Kidney (tissue), 14 donors: ENCODE measurements around the gene DGKI. TPM values are rescaled to one million over a fixed set of nuclear protein-coding genes. Genes with fewer than 3 reads are reported as not detected.

Experiments
- DNase-seq, 5 donors: peaks; one replicate each; pipeline ENCODE4 v3.0.0-alpha.2; 2013 to 2020
- FAIRE-seq: peaks from 2 replicates; lab custom pipeline; 2012; peaks lifted over from hg19 to GRCh38; lab: Jason Lieb, UNC
- H3K27ac ChIP-seq, 2 donors: one replicate each; pipeline ENCODE4 v1.7.0; 2013; ENCODE audit warnings: low read depth in 2 of 2, low read length in 2 of 2, inconsistent platforms in 1 of 2
- H3K27me3 ChIP-seq: one replicate; pipeline ENCODE4 v1.7.1; 2013; ENCODE audit warnings: low read length, inconsistent platforms; ENCODE audit not compliant: control insufficient read depth, insufficient read depth
- H3K36me3 ChIP-seq, 3 donors: one replicate each; pipeline versions ENCODE4 v1.7.0 to v1.7.1; 2013; ENCODE audit warnings: low read length in 3 of 3, control low read depth in 1 of 3, inconsistent platforms in 1 of 3; ENCODE audit not compliant: insufficient read depth in 3 of 3, control insufficient read depth in 2 of 3
- H3K4me1 ChIP-seq, 3 donors: one replicate each; pipeline versions ENCODE4 v1.7.0 to v1.7.1; 2013; ENCODE audit warnings: low read length in 3 of 3, inconsistent platforms in 1 of 3, low read depth in 1 of 3; ENCODE audit not compliant: control insufficient read depth in 2 of 3, insufficient read depth in 2 of 3
- H3K4me3 ChIP-seq, 3 donors: one replicate each; pipeline versions ENCODE4 v1.7.0 to v1.8.1; 2013; ENCODE audit warnings: low read length in 3 of 3, control low read depth in 1 of 3, inconsistent platforms in 1 of 3
- H3K9ac ChIP-seq, 3 donors: one replicate each; pipeline versions ENCODE4 v1.7.0 to v1.7.1; 2013; ENCODE audit warnings: low read length in 3 of 3, control low read depth in 1 of 3, inconsistent platforms in 1 of 3
- H3K9me3 ChIP-seq, 3 donors: one replicate each; pipeline versions ENCODE4 v1.7.0 to v1.7.1; 2013; ENCODE audit warnings: low read length in 3 of 3, control low read depth in 1 of 3, inconsistent platforms in 1 of 3; ENCODE audit not compliant: control insufficient read depth in 2 of 3, insufficient read depth in 1 of 3
- intact Hi-C: fragments of 100-400 bp; cut with DNase I; formaldehyde crosslinking; loops from one replicate; pipeline ENCODE4 v1.11.1; 2022
- polyA plus RNA-seq: library from polyadenylated mRNA; stranded (reverse); fragments of 350-450 nt; fragmentation: Illumina TruSeq; extraction: RNeasy Lipid Tissue Mini Kit (QIAGEN cat#74804); gene quantifications from one replicate; pipeline ENCODE4 v1.2.3, GENCODE V29; 2014; ENCODE audit warnings: low read depth, low replicate concordance; ENCODE audit not compliant: insufficient read depth
- total RNA-seq: library from RNA; stranded (reverse); fragmentation: NEBNext Ultra II Directional; extraction: Animal tissue kit (Norgen Biotek cat#: 25700); gene quantifications from one replicate; pipeline ENCODE4 v1.2.1, GENCODE V29; 2021
- TF ChIP-seq, protein P1 (sequence below): IDR thresholded peaks from 3 replicates; pipeline ENCODE4 v1.5.1; 2012; ENCODE audit warnings: mild to moderate bottlenecking, moderate library complexity, borderline replicate concordance; ENCODE audit not compliant: insufficient read depth; ENCODE audit errors: extremely low read depth
- donor health status: control.
- donor health status: control.
- donor health status: control.
- donor health status: control.
- donor health status: control.
- donor health status: DM: yes; HTN: yes; CAD: no.
- donor health status: Normal renal cell carcinoma (clear cell type).

DGKI gene
- total and polyA plus RNA-seq, 2 donors from 2014 or later, result 1.3 to 2.5 TPM

GRCh38 chr7:137850972-137851945 is 4.5 kb upstream of the DGKI start:
- Histone ChIP-seq H3K9ac (no peak overlapping the region), H3K27ac (no peak overlapping the region), H3K36me3 (no peaks in the 10 kb centered on the region), H3K4me3 (no peak overlapping the region), H3K27me3 (no peaks in the 10 kb centered on the region), H3K4me1 (peaks cover 0 to 3% (median 0%) of the 10 kb centered on the region in 3 donors), H3K9me3 (no peaks in the 10 kb centered on the region)
- no peak for FAIRE-seq
- intact Hi-C loops, result no loop called here
- TF ChIP-seq, protein P1, sequence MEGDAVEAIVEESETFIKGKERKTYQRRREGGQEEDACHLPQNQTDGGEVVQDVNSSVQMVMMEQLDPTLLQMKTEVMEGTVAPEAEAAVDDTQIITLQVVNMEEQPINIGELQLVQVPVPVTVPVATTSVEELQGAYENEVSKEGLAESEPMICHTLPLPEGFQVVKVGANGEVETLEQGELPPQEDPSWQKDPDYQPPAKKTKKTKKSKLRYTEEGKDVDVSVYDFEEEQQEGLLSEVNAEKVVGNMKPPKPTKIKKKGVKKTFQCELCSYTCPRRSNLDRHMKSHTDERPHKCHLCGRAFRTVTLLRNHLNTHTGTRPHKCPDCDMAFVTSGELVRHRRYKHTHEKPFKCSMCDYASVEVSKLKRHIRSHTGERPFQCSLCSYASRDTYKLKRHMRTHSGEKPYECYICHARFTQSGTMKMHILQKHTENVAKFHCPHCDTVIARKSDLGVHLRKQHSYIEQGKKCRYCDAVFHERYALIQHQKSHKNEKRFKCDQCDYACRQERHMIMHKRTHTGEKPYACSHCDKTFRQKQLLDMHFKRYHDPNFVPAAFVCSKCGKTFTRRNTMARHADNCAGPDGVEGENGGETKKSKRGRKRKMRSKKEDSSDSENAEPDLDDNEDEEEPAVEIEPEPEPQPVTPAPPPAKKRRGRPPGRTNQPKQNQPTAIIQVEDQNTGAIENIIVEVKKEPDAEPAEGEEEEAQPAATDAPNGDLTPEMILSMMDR, result no peak
- DNase-seq, result no peak

GRCh38 chr7:137850571-137850970 is 3.8 kb upstream of the DGKI start:
- Histone ChIP-seq H3K27me3 (peaks cover 3% of the 10 kb centered on the region), H3K4me1 (peaks cover 0 to 3% (median 0%) of the 10 kb centered on the region in 3 donors), H3K27ac (no peak overlapping the region), H3K36me3 (no peaks in the 10 kb centered on the region), H3K9me3 (no peaks in the 10 kb centered on the region), H3K4me3 (no peak overlapping the region), H3K9ac (no peak overlapping the region)
- intact Hi-C loops, result no loop called here
- no peak for FAIRE-seq
- no peak for DNase-seq
- TF ChIP-seq, protein P1, result no peak

DNA sequence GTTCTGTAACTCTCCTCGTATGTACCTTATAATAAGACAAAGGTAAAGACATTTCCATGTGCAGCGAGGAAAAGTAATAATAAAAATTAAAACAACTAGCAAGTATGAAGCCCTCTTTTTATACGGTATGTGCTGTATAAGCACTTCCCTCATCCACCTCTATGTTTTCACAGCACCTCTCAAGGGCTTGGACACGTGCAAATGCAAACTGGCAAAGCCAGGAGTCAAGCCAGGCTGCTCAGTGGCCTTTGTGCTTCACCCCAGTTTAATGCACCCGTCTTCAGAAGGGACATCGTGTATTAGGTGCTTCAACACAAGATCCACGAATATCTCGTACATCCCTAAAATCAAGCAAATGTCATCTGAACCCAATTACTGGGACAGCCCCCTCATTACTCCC is 1.3 kb upstream of the DGKI start:
- no peak overlapping the region for H3K4me3 ChIP-seq
- no peak overlapping the region for H3K27ac ChIP-seq
- H3K27me3 ChIP-seq, result peaks cover 9% of the 10 kb centered on the region

More for the DNA sequence above, 1.3 kb upstream of the DGKI start:
- DNase-seq, result no peak
- no peak overlapping the region for H3K9ac ChIP-seq
- H3K4me1 ChIP-seq, result peaks cover 0 to 3% (median 0%) of the 10 kb centered on the region in 3 donors
- intact Hi-C loops, result no loop called here
- no peak for FAIRE-seq
- TF ChIP-seq, protein P1, result no peak
- no peaks in the 10 kb centered on the region for H3K9me3 ChIP-seq
- no peaks in the 10 kb centered on the region for H3K36me3 ChIP-seq
